Ramos (cell line): ENCODE measurements around the gene LRRC10B.

Experiments
- in situ Hi-C: fragments of 300-500 bp; cut with MboI; formaldehyde crosslinking; loops from one replicate; pipeline ENCODE4 v1.14.3; 2022; ENCODE audit warnings: low sequenced_read_pairs; ENCODE audit not compliant: unreplicated experiment

Gene LRRC10B

DNA sequence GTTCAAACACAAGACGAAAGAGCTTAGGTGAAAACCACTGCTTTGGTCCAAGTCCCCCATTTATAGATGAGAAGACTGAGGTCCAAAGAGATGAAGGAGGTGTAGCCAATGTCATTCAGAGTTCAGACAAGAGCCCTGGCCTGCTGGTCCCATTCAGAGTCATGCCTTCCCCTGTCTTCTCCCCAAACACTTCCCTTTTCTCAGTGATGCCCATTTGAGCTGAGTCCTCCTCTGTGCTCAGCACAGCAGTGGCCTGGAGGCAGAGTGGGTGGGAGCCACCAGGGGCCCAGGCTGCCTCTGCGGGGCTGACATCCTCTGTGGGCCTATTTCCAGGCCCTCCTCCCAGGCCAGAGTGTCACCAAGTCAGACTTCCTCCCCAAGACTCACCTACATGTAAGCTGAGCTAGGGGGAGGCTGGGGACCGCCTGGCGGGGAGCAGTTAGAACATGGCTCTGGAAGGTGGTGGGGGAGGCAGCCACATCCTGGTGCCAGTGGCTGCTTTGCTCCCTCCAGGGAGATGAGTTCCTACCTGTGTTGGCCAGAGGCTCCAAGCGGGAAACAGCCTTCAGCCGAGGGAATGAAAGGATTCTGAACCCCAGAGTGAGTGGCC lies 22.4 kb upstream of the LRRC10B start:
- in situ Hi-C loops, result no loop called here

DNA sequence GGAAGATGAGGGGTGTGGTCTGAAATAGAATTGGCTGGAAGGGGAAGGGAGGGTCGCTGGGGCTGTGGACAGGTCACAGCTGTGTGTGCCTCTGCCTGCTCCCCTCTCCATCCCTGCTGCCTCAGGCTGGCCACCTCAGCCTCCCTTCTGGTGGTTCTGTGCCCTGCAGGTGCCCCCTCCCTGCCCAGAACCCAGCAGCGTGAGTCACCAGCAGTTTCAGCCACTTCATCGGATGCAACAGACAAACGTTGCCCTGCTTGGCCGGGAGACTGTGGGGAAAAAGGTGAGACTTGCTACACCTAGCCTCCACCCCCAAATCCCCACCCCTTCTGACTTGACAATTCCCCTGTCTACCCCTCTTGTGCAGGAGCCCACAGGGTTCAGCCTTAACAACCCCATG lies 21.8 kb upstream of the LRRC10B start:
- in situ Hi-C loops, result no loop called here

DNA sequence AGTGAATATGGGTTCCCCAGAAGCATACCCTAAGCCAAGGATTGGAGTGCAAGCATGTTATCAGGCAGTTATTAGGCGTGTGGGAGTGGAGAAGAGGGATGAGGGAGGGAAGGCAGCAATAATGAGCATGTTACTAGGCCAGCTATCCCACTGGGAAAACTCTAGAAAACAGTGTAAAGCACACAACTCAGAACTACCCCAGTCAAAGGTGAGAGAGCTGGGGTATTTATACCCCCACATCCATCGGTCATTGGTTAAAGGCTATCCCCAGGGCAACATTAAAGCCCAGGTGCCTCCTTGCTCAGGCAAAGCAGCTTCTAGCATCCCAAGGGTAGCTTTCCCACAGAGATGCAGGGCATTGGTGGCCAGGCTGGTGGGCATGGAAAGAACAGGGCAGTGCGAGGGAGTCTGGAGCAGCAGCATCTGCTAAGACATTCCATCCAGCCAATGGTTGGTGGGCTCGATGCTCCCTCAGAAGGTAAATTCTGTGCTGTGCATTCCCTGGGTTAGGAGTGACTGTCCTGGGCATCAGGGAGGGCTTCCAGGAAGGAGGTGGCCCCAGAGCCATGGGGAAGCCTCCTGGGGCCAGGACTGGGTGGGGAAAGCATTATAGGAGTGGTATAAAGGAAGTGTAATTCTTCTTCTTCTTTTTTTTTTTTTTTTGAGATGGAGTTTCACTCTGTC lies 21.1 kb upstream of the LRRC10B start:
- in situ Hi-C loops, result no loop called here

DNA sequence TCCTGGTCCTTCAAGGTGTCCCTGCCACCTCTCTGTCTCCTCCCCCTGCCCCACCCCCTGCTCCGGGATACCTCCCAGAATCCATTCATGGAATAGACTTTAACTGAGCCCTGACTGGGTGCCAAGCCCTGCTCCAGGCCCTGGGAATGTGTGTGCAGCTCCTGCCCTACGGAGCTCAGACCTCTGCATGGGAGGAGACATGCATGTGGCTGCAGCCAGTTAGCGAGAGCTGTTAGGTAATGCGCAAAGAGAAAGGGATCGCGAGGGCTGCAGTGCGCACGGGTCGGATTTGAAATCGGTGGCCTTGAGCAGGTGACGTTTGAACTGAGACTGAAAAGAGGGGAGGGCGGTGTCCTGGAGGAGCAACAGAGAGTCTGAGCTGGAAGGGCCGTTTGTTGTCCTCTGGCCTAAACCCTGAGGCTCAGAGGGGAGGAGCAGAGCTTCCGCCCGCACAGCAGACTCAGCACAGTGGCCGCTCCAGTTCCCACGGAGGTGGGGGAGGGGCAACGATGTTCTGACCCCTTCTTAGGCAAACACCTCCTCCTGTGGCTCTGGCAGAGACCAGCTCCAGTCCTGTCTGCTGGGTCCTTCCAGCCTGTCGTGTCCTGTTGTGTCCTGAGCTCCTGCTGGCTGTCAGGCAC lies 19.8 kb upstream of the LRRC10B start:
- in situ Hi-C loops, result no loop called here

DNA sequence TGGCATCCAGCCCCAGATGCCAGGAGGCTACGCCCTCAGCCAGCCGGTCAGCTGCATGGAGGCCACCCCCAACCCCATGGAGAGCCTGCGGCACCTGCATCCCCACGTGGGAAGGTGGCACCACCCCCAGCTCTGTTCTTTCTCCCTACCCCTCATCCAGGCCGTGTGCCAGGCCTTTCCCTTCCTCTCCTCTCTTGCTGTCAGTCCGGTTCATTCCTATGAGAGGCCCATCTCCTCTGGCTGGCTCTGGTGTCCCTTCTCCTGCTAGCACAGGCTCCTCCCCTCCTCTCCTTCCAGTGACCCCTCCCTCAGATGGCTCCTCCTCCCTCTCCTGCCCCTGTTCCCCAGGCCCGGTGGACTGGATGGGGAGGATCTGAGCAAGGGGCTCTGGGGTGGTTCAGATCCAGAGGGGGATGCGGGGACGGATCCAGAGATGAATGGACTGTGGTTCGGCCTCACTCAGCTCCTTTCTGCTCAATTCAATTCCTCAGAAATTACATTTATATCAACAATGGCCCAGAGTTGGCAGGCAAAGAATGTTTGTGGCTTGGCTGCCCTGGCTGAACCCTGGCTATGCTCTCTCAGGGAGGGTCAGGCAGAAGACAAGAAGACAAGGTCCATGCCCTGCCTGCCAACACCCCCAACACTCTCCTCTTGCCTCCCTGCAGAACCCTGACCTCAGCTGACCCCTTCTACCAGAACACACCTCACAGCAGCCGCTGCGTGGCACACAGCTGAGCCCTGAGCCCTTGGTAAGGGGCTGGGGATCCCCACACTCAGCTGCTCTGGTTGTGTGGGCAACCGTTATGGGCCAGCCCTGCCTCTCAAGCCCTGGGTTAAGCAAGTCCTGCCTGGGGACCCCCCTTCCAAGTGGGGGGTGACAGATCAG lies 18.5 kb upstream of the LRRC10B start:
- in situ Hi-C loops, result no loop called here

DNA sequence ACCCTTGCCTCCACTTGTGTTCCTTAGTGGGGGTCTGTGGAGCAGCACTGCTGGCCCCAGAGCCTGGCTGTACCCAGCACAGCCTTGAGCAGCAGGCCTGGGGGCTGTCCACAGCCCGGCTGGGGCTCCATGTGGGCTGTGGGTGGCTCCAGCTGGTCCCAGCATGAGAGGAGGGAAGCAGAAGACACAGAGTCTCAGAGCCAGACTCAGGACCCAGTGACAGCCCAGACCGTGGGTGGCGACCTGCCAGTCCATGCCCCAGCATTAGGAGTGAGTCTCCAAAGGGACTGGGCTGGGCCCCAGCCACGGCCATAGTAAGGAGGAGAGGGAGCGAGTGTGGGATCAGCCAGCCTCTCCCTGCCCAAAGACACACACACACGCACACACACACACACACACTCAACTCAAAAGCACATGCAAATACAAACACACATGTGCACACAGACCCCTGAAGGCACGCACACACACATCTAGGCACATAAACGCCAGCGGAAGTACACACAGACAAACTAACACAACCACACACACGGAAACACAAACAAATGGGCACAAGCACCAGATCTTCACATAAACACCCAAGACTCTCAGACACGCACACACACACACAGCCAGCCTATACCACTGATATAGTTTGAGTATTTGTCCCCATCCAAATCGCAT lies 16.7 kb upstream of the LRRC10B start:
- in situ Hi-C loops, result no loop called here

DNA sequence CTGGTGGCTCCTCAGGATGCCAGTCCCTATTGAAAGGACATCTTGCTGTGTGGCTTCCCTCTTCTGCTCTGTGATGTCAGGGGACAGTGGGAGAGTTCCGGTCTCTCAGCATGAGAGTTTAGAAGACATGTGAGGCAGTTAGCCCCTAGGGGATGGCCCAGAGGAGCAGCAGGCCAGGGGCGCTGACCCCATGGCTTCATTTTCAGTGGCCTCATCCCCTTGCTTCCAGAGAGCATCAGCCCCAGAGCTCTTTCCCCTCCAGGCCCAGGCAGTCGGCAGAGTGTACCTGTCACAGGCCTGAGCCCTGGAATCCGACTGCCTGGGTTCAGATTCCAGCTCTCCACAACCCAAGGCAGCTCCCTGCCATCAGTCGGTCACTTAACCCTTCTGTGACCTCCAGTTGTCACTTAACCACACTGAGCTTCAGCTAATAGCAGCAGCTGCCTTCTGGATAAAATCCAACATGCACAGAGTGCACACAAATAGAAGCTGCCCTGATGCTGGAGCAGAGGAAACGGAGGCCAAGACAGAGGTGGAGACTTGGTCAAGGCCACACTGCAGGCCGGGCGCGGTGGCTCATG lies 14.1 kb upstream of the LRRC10B start:
- in situ Hi-C loops, result no loop called here

DNA sequence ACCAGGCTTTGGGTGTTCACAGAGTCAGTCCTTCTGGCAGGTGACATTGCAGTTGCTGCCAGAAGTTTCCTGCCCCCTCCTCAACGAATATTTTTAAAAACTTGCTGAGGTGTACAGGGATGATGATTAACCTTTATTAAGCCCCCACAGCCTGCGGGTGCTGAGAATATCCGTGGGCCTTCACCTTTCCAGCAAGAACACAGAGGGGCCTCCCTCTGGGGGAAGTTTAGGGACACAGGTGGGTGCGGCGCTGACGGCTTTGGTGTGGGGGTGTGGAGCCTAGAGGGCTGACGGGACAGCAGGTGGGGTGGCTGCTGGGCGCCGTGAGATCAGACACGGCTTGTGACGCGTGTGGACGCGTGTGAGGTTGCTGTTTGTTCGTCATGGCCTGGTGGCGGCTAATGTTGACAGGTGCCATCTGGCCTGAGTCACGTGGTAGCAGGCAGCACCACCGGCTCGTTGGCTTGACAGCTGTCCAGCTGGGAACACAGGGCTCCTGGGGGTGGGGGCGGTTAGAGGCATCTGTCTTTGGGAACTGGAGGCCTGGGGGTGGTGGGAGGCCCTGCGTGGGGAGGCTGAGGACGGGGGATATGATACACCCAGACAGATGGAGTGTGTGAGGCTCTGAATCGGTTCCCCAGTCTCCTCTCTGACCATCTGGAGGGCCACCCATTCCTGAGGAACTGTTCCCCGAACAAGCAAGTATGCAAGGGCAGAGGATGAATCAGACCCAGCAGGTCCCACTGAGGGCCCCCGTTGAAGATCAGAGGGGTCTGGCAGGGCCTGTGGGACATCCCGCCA lies 12.5 kb upstream of the LRRC10B start:
- in situ Hi-C loops, result no loop called here

DNA sequence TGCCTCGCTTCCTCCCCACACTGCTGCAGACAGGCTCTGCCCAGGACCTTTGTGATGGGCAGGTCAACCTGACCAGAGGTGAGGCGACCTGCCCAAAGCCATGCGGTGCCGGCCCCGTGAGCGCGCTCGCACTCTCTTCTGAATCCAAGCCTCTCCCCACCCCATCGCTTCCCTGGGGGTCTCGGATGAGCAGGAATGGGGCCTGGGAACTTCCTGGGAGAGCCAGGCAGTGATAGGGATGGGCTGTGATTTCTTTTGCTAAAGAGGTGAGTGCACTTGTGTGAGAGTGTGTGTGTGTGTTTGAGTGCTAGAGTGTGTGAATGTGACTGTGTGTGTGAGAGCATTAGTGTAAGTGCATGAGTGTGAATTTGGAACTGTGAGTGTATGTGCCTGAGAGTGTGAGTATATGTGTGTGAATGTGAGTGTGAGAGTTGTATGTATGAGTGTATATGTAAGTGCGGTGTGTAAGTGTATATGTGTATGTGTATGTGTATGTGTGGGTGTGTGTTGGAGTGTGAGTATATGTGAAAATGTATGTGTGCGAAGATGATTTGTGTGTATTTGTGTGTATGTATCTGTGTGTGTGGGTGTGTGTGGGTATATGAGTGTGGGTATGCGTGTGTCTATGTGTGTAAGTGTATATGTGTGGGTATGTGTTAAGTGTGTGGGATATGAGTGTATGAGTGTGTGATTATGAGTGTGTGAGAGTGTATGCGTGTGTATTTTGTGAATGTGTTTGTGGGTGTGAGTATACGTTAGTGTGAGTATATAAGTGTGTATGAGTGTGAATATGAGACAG lies 11.7 kb upstream of the LRRC10B start:
- in situ Hi-C loops, result no loop called here

DNA sequence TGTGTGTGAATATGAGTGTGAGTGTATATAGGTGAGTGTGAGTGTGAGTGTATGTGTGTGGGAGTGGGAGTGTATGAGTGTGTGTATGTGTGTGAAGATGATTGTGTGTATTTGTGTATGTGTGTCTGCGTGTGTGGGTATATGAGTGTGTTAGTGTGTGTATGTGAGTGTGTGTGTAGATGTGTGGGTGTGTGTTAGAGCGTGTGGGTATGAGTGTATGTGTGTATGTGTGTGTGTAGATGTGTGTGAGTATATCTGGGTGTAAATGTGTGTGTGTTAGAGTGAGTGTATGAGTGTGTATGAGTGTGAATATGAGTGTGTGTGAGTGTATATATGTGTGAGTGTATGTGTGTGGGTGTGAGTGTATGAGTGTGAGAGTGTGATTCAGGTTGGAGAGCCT lies 11.1 kb upstream of the LRRC10B start:
- in situ Hi-C loops, result no loop called here

DNA sequence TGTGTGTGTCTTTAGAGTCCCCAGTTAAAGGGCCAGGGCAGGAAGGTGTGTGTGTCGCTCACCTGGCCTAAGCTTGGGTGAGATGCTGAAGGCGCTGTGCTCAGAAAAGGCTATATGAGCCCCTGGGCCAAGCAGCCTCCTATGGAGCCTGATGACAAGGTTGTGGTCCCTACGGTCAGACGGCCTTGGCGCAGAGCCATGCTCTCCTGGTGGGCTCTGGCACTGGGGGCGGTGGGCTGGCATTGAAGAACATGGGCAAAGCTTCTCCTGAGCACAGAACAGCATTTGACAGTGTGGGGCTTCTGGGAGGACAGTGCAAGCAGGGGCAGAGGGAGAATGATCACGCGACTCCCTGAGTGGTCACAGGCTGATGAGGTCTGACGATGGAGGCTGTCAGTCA lies 10.7 kb upstream of the LRRC10B start:
- in situ Hi-C loops, result no loop called here

DNA sequence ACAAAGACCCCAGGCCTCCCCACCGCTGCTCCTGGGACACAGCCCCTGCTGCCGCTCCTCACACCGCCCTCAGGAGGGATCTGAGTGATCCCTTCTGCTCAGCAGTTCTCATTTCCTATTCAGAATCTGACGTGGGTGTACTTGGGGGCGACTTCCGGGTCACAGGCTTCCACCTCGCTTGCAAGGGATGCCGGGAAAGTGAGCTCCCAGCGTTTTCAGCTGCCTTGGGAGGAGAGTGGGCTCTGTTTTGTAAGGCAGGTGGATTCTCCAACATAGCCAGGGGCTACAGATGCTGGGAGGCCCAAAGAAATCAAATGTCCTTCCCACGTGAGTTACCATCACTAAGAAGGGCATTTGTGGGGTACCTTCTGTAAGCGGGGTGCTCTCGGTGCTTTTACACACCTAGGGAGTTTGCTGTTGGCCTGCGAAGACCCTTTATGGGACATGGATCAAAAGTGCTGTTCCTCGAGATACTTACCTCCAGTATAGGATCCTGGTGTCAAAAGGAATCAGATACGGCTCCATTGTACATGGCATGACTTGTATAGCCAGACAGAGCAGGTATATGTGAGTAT lies 9.7 kb upstream of the LRRC10B start:
- in situ Hi-C loops, result no loop called here

DNA sequence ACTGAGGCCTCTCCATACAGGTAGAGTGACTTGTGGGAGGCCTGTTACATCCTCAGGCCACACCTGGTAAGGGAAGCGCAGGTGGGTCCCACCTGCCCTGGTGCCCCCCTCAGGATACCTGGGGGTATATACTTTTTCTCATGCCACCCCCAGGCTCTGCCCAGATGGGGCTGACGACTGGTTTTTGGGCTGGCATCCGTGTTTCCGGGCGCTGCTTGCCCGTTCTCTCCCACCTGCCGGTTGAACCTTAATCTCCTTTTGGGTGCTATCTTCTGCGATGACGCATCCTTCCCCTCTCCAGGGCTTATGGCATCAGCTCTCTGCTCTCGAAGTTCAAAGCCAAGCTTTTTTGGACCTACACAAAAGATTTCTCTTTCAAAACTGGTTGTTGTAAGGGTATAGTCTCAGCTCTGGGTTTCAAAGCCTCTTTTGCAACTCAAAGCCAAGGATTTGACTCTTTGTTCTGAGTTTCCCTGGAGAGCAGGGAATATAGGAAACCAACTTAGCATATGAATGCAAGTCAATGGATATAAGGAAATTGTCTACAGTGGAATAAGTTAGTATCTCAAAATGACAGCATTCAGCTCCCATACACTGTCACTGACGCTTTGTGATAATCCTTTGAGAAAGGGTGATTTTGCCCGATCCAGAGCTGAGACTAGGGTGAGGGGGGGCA lies 8.6 kb upstream of the LRRC10B start:
- in situ Hi-C loops, result no loop called here

DNA sequence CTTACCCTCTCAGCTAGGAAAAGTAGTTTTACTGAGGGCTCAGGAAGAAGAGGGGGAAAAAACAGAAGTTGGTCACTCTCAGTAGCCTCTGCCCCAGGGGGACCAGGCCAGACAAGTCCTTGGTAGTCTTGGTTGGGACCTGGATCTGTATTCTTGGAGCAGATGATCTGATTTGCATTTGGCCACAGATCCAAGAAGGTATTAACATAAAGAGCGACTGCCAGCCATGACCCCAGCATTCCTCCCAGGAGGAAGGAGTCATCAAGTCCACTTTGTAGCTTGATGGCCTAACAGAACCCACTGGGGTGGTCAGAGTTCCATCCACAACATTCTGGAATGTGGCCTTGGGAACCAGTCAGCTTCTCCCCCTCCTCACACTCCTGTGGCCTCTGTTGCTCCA lies 6.0 kb upstream of the LRRC10B start:
- in situ Hi-C loops, result no loop called here

DNA sequence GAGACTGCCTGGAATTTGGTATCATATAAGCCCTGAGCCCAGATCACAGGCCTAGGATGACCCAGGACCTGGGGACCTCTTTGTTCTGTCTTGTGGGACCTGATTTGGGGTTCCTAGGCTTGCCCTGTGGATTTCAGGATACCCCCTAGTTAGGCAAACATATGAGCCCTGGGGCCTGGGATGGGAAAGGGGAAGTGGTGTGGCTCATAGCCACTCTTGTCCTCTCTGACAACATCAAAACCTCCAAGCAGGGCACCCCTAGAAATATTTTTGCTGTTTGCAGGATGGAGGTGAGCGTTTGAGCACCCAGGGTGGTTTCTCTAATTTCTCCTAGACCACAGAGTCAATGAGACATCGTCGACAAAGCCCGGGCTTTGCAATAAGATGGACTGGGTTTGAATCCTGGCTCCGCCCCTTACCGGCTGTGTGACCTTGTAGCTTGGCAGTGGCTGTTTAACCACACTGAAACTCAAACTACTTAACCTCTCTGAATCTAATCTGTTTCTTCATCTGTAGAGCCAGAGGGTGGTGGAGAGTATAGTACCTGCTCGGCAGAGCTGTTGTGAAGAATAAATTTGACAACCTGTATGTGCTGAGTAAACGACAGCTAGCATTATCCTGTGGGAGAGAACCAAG lies 5.3 kb upstream of the LRRC10B start:
- in situ Hi-C loops, result no loop called here

DNA sequence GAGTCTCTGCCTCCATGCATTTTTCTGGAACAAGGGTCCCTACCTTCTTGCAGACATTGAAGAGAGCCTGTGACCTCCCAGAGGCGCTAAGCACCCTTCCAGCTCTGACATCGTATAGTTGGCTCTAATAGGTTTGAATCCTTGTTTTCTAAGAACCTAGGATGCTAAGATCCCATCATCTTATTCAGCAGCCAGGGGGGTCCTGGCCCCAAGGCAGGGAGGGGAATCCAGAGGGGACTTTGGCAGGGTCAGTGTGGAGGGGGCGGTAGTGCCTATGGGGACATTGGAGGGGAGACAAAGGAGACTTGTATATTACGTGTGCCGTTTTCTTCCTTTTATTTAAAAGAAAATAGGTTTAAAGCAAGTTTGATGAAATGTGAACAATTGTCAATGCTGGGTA lies 3.4 kb upstream of the LRRC10B start:
- in situ Hi-C loops, result no loop called here

DNA sequence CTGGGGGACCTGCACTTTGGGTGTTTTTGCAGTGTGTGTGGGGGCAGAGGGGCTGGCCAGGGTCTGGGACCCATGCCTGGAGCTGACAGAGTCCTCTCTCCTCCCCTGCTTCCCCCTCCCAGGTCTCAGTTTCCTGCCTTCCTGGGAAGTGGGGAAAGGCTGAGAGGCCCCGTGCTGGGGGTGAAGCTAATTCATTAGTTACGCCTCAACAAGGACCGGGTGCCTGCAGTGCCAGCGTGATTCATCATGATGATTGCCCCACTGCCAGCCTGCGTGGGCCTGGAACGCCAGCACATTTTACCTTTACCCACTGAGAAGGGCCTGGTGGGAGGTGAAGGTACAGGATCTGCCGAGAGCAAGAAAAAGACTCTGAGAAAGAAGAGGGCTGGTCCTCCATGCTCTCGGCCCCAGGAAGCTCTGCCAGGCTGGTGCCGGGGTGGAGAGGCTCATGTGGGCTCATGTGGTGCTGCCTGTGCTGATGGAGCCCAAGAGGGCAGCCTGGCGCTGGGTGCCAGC lies 2.9 kb upstream of the LRRC10B start:
- in situ Hi-C loops, result no loop called here
